LoVo (cell line): ENCODE data around the gene MAML2.

Source experiments
- DNase-seq: peaks from one replicate; pipeline ENCODE4 v3.0.0-alpha.2; 2016; ENCODE audit warnings: low spot score

Gene MAML2

DNA sequence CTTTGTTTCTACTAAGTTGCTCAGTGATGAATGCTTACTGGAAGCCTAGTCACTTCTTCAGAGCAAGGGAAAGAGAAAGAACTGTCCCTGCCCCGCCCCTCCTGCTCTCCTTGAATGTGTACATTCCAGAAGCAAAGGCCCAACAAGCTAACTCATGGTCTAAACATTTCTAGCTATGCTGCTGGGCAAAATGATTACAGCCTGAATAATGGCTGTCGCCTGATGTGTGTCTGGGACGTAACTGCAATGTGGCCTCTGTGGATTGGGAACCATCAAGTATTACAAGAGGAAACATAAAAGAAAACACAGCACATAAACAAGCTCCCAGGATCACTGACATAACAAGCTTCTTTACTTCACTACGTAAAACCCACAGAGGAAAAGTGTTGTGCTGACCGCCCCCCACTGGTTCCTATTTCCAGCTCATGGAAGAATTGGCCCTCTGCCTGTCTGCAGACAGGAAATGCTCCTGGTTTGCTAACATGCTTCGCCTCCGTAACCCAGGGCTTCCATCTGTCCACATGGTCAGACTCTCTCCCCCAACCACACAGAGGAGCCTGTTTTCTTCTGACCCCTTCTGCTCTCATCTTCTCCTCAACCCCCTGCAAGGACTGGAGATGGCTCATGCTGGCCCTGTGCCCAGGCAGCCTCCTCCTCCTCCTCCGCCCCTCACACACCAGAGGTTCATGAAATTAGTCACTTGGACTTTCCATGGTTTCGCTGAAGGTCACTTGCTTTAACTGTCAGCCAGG lies 187.2 kb downstream of the MAML2 start:
- peak; percentile 32 for DNase-seq

DNA sequence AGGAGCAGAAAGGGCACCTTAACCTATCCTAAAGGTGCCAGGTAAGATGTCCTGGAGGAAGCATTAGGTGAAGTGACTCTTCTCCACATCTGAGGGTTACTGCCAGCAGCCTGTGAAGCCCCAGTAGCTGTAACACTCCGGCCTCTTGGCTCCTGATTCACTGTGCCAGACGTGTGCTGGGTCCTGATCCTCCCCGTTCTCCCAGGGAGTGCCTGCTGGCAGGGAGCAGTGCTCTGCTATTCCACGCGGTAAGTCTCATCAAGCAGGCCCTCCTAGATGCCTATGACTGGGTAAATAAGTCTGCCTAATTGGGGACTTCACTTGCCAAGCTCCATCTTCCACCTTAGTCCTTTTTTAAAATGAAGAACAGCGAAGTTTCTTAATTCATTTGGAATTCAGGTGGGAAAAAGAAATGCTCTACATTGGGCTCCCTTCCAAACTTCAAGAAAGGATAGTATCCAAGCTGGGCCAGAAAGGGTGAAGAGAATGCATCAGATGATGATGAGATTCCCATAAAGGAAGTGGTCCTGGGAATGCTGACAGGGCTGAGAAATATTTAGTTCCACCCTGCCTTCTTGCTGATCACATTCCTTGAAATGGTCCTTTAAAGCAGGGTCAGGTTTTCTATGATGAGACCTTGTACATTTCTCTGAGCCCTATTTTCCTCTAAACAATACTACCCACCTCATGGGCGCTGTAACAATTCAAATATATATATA lies 188.0 kb downstream of the MAML2 start:
- no peak for DNase-seq

DNA sequence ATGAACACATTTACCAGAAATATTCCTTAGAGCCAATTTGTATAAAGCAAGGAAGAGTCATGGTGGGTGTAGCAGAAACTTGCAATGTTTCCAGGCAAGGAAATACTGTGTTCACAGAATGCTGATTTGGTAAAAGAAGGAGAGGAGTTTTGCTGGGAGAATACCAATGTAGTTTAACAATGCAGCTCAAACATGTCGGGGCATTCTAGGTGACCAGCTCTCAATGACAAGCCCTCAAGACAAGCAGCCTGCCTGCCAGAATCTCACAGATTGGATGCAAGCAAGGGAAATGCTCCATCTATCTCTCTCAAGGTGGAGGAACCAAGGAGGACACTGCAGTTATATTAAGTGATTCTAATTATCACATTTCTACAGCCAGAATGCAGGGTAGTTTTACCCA lies 190.4 kb downstream of the MAML2 start:
- DNase-seq = no peak

DNA sequence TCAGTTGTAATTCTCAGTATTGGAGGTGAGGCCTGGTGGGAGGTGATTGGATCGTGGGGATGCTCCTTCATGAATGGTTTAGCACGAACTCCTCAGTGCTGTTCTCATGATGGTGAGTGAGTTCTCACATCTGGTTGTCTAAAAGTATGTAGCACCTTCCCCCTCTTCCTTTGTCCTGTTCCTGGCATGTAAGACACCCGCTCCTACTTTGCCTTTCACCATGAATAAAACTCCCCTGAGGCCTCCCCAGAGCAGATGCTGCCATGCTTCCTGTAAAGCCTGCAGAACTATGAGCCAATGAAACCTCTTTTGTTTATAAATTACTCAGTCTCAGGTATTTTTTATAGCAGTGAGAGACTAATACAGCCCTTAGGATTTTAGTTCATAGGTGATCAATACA lies 191.5 kb downstream of the MAML2 start:
- no peak for DNase-seq

DNA sequence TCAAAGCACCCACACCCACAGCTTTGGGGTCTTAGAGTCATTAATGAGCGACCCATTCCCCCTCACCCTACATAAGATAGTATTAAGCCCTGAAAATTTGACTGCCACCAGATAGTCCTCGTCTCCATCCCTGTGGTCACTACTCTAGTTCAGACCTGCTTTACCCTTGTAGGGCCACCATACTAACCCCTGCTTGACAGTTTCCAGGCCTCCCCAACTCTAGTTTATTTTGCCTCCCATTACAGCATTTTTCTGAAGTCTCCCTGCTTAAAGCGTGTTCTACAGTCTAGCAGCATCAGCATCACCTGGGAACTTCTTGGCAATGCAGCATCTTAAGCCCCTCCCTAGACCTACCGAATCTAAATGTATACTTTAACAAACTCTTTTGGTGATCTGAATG lies 192.4 kb downstream of the MAML2 start:
- DNase-seq = no peak

DNA sequence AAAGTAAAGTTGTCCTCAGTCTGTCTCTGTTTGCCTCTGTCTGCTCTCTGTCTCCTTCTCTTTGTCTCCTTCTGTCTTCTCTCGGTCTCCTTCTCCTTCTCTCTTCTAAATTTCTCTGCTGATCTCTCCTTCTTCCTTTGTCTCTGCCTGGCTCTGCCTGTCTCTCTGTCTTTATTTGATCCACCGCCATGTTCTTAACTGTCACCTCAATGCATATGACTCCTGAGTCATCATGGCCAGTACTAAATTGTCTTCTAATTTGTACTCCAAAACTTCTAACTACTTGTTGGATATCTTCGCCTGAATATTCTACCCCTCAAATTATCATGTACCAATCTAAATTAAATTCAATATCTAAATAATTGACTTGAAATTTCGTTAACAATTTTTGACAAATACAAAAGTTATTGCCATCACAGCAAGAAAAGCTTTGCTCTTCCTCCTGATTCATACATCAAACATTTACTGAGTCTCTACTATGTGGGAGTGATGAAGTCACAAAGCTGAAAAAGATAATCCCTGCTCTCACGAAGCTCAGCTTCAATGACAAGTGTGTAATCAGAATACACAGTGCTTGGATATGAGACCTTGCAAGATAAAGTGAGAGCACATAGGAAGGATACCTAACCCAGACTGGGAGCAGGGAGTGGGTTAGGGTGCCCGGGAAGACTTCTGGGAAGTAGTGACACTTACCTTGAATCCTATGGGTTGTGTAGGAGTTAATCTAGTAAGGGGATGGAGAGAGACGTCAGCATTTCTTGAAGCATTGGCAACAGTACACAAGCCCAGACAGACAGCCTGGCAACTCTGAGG lies 193.0 kb downstream of the MAML2 start:
- no peak for DNase-seq

DNA sequence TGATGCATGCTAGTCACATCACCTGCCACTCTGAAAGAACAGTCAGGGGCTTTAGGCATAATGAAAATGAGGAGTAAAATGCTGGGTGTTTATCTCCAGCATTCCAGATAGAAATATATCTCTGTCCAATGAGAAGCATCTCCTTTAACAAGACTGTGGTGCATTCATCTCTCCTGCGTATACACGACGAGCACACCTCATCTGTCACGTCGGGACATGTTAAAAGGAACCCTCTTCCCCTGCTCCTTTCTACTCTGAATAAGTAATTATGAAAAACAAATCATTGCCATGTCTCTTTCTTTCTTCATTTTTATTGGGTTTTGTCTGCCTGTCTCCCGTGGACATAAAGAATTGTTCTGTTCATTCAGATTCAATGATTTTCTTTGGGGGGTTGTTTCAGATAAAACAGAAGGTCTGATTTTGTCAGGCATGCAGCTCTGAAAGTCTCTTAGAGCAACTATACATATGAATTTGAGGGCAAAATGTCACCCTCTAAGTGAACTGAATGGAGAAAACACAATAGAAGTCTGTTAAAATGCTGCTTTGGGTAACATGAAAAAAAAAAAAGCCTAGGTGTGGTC lies 195.0 kb downstream of the MAML2 start:
- DNase-seq = no peak

DNA sequence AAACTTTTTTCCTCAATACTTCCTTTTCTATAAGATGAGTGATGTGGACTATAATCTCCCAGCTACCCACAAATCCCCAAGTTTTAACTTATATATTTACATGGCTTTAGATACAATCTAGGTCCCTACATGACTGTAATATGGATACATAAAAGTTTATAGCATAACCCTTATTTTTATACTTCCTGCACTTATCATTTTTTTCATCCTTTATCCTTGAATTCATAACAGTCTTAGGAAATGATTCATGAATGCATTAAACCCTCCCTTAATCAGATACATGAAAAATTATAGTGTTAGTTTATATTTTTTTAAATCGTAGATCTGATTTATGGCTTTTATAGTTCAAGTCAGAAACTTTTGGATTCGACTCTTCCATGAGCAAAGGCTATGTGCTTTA lies 195.8 kb downstream of the MAML2 start:
- DNase-seq = no peak

DNA sequence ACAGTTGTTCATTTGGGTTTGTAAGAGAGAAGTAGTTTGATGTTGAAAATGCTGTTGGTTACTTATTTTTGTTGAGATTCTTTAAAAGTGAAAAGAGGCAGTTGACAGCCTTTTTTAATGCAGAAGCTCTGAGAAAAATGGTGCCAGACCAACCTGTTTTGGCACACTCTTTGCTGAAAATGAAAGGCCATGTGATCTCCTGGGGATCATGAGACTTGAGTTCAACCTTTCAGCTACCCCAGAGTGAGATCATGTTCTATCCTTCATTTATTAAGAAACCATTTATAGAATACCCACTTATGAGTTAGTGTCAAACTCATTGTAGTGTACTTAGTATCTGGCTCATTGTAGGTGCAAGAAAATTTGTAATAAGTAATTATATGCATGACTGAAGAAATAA lies 196.2 kb downstream of the MAML2 start:
- no peak for DNase-seq

DNA sequence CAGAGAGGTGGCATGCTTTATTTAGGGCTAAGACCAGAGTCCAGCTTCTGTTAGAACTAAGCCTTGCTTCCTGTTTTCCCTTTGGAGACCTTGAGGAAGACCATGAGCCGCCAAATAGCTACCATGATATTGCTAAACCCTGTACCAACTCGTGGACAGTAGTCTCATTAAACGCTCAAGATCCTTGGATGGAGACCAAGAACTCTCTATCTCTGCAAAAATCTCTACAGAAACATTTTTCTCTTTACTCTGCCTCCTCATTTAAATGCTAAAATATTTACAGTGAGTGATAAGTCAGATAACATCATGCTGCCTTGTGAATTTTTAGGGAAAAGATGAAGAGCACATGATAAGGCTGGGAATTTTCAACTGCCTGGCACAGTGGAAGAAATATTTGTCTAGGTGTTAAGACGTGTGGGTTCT lies 197.8 kb downstream of the MAML2 start:
- DNase-seq = peak; percentile 26

DNA sequence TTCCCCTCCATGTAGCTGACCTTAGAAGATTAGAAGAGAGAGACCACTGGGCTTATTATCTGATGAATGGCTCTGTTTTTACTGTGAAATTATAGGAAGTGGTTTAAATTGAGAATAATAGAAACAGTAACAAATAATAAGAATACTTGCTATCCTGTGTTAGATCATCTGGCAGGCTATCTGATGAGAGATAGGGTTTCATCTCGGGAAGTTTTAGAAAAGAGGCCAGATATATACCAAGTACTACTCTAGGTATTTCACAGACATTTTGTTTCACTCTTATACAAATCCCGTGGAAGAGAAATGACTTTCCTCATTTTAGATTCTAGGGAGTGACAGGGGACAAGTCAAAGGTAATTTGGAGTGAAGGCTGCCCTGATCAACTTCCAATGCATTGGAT lies 198.4 kb downstream of the MAML2 start:
- no peak for DNase-seq

DNA sequence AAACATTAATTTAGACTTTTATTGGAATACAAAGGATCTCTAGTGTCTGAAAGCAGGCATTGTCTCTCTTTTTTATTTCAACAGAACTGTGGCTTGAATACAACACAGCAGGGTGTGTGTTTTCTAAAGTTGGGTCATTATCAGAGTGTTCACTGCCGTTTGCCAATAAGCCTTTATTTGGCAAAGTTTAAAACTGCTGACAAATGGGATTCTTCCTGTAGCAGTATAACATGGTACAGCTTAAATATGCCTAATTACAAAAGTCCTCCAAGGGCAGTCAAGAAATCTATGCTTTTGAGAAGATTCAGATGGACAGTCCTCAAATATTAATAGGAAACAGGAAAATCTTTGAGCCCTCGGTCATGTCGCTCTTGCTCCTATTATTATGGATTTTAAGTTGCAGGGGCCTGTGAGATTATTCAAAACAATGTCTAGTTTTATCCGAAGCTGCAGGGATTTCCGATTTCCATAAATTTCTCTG lies 199.9 kb downstream of the MAML2 start:
- DNase-seq = no peak

DNA sequence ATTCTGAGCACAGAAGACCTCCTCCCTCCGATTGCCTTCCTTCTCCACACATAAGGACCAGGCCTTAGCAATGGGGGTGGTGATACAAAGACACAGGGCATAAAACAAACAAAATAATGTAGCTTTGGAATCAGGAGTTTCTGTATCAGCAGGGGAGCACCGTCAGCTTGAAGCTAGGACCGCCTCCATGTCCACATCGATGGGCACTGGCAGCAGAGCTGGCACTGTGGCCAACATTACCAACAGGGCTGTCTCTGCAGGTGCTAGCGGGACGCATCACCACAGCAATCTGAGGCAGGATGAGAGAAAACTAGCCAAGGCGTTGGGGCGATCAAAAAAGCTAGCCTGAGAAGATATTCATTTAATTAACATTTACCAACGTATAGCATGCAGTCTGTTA lies 201.4 kb downstream of the MAML2 start:
- no peak for DNase-seq

DNA sequence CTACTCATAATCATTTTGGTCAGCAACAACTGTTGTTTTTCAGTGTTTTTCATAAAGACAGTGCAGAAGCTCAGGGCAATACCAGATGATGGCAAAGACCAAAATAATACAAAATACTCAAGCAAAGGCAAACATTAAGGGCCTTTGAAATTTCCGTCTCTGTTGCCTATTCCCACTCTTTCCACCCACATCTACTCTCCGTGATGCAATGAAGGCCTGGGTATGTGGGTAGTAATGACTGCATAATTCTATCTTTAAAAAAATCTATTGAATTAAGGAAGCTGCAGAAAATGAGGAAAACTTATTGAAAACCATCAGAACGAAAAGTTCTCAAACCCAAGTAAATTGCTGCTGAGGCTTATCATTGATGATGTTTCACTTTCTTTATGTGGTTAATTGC lies 203.3 kb downstream of the MAML2 start:
- DNase-seq = no peak

DNA sequence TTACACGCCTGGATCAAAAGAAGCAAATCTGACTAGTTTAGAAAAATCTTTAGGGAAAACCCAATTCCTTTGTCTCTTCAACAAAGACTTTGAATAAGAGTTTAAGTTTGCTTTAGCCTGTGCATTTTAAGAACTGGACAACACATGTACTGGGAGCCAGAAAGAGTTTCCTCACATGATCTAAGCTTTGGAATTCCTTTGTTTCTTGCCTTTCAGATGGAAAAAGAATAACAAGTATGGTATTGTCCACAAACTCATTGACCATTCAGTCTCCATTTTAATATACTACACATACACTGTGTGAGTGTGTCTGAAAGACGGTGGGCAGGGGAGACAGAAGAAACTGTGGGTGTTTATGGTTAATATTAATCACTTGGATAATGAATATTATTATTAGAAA lies 205.6 kb downstream of the MAML2 start:
- no peak for DNase-seq

DNA sequence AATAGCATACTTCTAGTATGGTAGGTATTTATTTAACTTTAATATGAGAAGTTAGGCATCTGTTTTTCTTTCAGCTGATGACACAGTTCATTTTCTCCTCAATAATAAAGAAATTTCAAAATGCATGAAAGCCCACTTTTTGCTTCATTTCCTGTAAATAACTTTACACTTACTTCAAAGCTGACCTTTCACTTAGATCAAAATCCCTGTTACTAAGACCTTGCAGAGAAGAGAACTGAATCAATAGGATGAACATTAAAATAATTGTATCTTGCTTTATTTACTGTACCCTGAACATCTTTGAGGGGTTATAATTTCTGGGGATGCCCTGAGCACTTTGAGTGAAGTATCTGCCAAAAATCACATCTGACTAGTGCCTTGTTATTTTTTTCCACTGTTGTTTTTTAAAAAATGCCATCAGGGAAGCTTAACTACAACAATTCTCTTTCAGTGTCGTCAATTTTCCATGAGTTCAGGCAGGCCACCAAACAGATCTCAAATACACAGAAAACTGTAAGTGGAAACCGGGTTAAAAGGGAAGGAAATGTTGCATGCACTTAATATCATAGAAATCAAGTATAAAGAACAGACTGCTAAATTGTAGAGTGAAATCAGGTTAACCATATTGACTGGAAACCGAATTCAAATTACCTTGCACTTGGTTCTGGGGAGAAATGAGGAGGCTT lies 206.2 kb downstream of the MAML2 start:
- DNase-seq = no peak

DNA sequence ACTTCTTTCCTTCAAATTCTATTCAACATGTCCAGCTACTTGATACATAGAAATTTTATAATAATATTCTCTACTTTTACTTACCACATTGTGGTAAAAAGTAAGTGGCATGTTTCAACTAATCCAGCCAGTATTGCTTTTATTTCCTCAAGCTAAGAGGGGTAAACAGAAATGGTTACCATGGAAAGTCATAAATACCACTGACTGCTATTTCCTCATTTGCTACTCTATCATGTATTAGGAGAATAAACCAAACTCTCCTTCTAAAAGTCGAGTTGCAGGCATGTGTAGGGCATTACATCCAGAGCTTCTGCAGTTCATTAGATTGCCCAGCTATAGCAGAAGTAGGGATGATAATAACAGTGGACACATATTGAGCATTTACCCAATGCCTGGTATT lies 208.4 kb downstream of the MAML2 start:
- peak; percentile 56 for DNase-seq

DNA sequence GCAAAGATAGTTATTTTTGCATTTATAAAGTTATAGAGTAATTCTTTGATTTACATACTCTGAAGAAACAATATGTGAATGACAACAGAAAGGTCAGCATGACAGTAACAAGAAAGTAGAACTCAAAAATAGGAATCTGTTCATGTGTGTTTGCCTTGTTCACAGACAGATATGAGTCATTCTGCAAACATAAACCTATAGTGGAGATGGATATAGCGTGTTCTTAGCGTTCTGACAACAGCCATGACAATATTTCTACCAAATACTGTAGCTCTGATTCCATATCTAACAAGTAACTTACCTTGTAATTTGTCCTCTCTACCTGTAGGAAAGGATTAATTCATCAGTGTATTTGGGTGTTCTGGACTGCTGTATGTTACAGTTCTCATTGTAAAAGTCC lies 210.6 kb downstream of the MAML2 start:
- no peak for DNase-seq

DNA sequence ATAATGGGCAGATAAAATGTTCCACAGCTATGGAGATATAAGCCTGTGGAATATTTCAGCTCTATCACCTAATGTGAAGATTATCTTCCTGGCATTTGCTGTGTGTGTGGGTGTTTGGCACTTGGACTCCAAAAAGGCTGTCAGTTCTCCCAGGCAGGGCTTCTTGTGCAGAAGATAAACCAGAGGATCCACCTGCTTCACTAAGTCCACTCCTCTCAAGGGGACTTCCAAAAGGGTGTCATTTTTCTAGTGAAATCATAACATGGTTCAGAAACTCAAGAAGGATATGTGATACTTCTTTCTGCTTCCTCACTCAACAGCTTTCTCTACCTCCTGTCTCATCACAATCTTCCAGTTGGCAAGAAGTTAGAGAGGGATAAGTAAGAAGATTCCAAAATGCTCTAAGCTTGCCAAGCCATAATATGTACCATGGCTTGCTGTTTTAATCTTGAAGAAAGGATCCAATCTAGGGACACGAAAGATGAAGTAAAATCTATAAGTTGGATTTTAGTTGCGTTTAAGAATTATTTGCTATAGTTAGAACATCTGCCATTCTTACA lies 212.9 kb downstream of the MAML2 start:
- no peak for DNase-seq

DNA sequence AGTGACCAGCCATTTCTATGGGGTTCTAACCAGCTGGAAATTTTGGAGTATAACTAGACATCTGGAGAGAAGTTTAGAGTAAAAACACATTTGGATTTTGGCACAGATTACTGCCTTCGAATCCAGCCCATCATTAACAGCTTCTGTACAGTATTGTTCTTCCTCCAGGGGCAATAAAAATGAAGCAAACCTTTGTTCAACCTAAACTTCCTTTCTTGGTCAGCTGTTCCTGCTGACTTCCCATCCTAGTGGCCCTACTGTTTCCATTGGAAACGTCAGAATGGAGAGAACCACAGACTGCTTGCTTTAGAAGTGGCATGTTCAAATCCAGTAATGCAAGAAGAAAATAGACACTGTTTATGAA lies 215.4 kb downstream of the MAML2 start:
- DNase-seq = no peak

DNA sequence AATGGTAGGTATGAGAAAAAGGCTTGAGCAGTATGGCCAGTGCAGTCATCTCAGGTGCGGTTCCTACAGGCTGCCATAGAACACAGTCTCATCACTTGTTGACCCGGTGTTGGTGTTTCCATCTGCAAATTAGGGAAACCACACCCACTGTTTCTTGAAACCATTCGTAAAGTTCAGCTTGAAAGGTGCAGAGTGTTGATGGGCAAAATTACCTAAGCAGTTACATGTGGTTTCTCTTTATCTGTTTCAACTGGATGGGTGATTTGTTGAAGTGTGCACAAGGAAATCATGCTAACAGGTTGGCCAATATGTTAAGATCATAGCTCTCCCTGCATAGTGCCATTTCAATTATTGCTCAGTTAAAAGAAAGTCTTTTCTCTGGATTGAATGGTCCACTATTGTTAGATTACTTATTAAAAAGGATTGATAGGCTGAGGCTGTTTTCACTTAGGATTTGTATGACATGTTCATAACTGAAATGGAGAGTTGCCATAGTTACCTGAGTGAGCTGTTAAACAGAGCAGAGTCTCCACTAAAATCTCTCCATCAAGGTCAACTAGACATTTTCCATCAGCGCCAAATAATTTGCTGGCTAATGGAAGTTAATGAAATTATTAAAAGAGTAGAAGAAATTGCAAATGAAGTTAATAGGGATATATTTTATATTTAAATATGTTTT lies 215.9 kb downstream of the MAML2 start:
- no peak for DNase-seq
